K562 (cell line): Measurements from ENCODE around the gene RPL27A. TPM values are rescaled to one million over a fixed set of nuclear protein-coding genes. Genes with fewer than 3 reads are reported as not detected.

Experiments used
- ATAC-seq: fragments of 200-7000 bp; cut with Tn5 transposase; 3 replicates; pipeline ENCODE4 v1.9.1; 2020; ENCODE audit warnings: moderate library complexity
- BruUV-seq: library from RNA; stranded (reverse); fragments of 400-500 nt; replicated peaks from 2 replicates; lab custom pipeline; 2021; lab: Mats Ljungman, UMichigan
- CTCF ChIA-PET: fragments of 300-600 bp; formaldehyde crosslinking; extraction: SDS; loops from one replicate; lab custom pipeline; 2021; ENCODE audit warnings: low intra/inter-chr PET ratio; lab: Yijun Ruan, JAX
- POLR2A ChIA-PET: fragments of 300-600, 350-650 bp; sonication (Branson Sonifier 250); formaldehyde crosslinking; extraction: SDS; loops from one replicate; lab custom pipeline; 2021; ENCODE audit warnings: antibody characterized with exemption, inconsistent platforms; lab: Yijun Ruan, JAX
- DNase-seq, 4 experiments: peaks; one replicate each; pipeline versions ENCODE4 v3.0.0 to v3.0.0-alpha.2; 2011 to 2018; ENCODE audit warnings: low spot score in 3 of 4, mixed read lengths in 3 of 4; ENCODE audit errors: extremely low read depth in 1 of 4
- FAIRE-seq: peaks from 2 replicates; lab custom pipeline; 2011; peaks lifted over from hg19 to GRCh38; lab: Jason Lieb, UNC
- H2AFZ ChIP-seq: 2 replicates; pipeline ENCODE4 v1.6.0; 2011; ENCODE audit warnings: low read depth, low read length, control low read depth, inconsistent platforms
- H3K27ac ChIP-seq: fragments of 200-600 bp; 3 replicates; pipeline ENCODE4 v1.8.0; 2011; ENCODE audit warnings: low read depth, mild to moderate bottlenecking, control low read depth, inconsistent platforms, low read length, moderate library complexity, mixed read lengths; ENCODE audit errors: extremely low read depth
- H3K27me3 ChIP-seq, 2 experiments: fragments of 300-600 bp in 1 of 2; 2 replicates in 1 of 2; 3 replicates in 1 of 2; pipeline versions ENCODE4 v1.6.0 to v1.8.0; 2011; ENCODE audit warnings: inconsistent platforms in 2 of 2, low read length in 2 of 2, mild to moderate bottlenecking in 1 of 2, mixed read lengths in 1 of 2, moderate library complexity in 1 of 2; ENCODE audit not compliant: control insufficient read depth in 2 of 2, insufficient read depth in 2 of 2
- H3K36me3 ChIP-seq: fragments of 300-600 bp; 3 replicates; pipeline ENCODE4 v1.8.0; 2011; ENCODE audit warnings: mild to moderate bottlenecking, low read length, inconsistent platforms; ENCODE audit not compliant: control insufficient read depth, insufficient read depth
- H3K4me1 ChIP-seq, 2 experiments: fragments of 200-600 bp in 1 of 2; replicated peaks in 1 of 2; 2 replicates in 1 of 2; 3 replicates in 1 of 2; pipeline versions ENCODE4 v1.5.1 to v1.8.0; 2011; ENCODE audit warnings: inconsistent platforms in 2 of 2, low read length in 2 of 2, mild to moderate bottlenecking in 1 of 2, mixed read lengths in 1 of 2, moderate library complexity in 1 of 2; ENCODE audit not compliant: control insufficient read depth in 2 of 2, insufficient read depth in 2 of 2
- H3K4me2 ChIP-seq: 2 replicates; pipeline ENCODE4 v1.6.1; 2011; ENCODE audit warnings: low read length, control low read depth, inconsistent platforms, mixed read lengths; ENCODE audit not compliant: insufficient read depth
- H3K4me3 ChIP-seq: fragments of 200-600 bp; sonication (generic), shearing (Covaris generic); 2 replicates; pipeline ENCODE4 v1.5.1; 2016; ENCODE audit warnings: control low read depth, inconsistent platforms
- H3K79me2 ChIP-seq: fragments of 200-600 bp; 3 replicates; pipeline ENCODE4 v1.8.0; 2011; ENCODE audit warnings: low read length, inconsistent platforms; ENCODE audit not compliant: control insufficient read depth, insufficient read depth
- H3K9ac ChIP-seq, 2 experiments: 2 replicates each; pipeline versions ENCODE4 v1.6.0 to v1.6.1; 2011; ENCODE audit warnings: low read depth in 2 of 2, low read length in 2 of 2, control low read depth in 1 of 2, inconsistent platforms in 1 of 2, mild to moderate bottlenecking in 1 of 2, mixed read lengths in 1 of 2; ENCODE audit not compliant: insufficient read depth in 1 of 2
- H3K9me1 ChIP-seq: one replicate; pipeline ENCODE4 v1.6.0; 2011; ENCODE audit warnings: inconsistent platforms, mild to moderate bottlenecking, low read length, moderate library complexity; ENCODE audit not compliant: control insufficient read depth, insufficient read depth
- H3K9me3 ChIP-seq: replicated peaks from 2 replicates; pipeline ENCODE4 v1.5.1; 2011; ENCODE audit warnings: low read depth, low read length, inconsistent platforms; ENCODE audit not compliant: control insufficient read depth, insufficient read depth
- H4K20me1 ChIP-seq: replicated peaks from 2 replicates; pipeline ENCODE4 v1.6.1; 2011; ENCODE audit warnings: low read length, inconsistent platforms, mixed read lengths; ENCODE audit not compliant: control insufficient read depth, insufficient read depth
- MTF1 ChIP-seq: fragments of 250-450 bp; sonication (Bioruptor Pico); IDR thresholded peaks from 2 replicates; pipeline ENCODE4 v1.9.0; 2021; ENCODE audit warnings: moderate library complexity, mild to moderate bottlenecking, inconsistent platforms, borderline replicate concordance
- PKNOX1 ChIP-seq: fragments of 450-650 bp; IDR thresholded peaks from 2 replicates; pipeline ENCODE4 v1.6.1; 2016
- ZC3H11A ChIP-seq: IDR thresholded peaks from 2 replicates; pipeline ENCODE4 v1.6.1; 2012; ENCODE audit warnings: low read depth, low read length, improper control_type of control experiment
- WGBS: fragments of 100-300 bp; shearing (Covaris generic); methylation state at CpG from one replicate; pipeline ENCODE4 v1.1.6; 2016; ENCODE audit warnings: low coverage, mixed read lengths; ENCODE audit not compliant: insufficient coverage; ENCODE audit errors: missing lambda C conversion rate; 5-methylcytosine and 5-hydroxymethylcytosine counted together
- in situ Hi-C: fragments of 300-500 bp; cut with MboI; formaldehyde crosslinking; loops from 4 replicates; pipeline ENCODE4 v1.15.0; 2018; ENCODE audit warnings: inconsistent platforms, mixed read lengths
- intact Hi-C: fragments of 100-400 bp; cut with micrococcal nuclease; formaldehyde crosslinking; loops from 2 replicates; pipeline ENCODE4 v1.14.2; 2022
- polyA plus RNA-seq, 8 experiments: library from polyadenylated mRNA; depleted of rRNA in 4 of 8; stranded (reverse) in 5 of 8; unstranded in 3 of 8; fragments of >200 nt; fragmentation: Nextera tagmentation in 2 of 8; fragmentation: Illumina TruSeq in 1 of 8; extraction: Ambion mirVana in 2 of 8; extraction: Trizol in 1 of 8; gene quantifications; 2 replicates each; pipeline versions ENCODE4 v1.2.1 to v1.2.3, GENCODE V29; 2011 to 2014; ENCODE audit warnings: inconsistent platforms in 1 of 8, missing spikeins in 1 of 8
- total RNA-seq, 7 experiments: library from RNA; depleted of rRNA in 6 of 7; stranded (reverse); fragments of >200 nt in 6 of 7; fragmentation: Illumina TruSeq in 2 of 7; extraction: Trizol in 2 of 7; gene quantifications; 2 replicates each; pipeline versions ENCODE4 v1.2.1 to v1.2.3, GENCODE V29; 2011 to 2021; ENCODE audit warnings: low replicate concordance in 1 of 7

The RPL27A gene
- total and polyA plus RNA-seq, 9 of the 15 experiments (the other 6 are each of a cell fraction or from before 2014, with no cell fraction given): 790 to 4,241 (median 2,267) TPM

- DNase-seq: no peak
- H3K36me3 ChIP-seq: peaks cover 15% of the 10 kb centered on the region; the same call in 2 of the 3 replicates
- in situ Hi-C loops (no loop called here), intact Hi-C loops (no loop called here)
- BruUV-seq: no TSS peak
- ChIA-PET POLR2A (interaction anchor here (0.6 to 2.3 kb wide), 5 partner anchors 9 to 94 kb away, joined by 3 to 9 read pairs (median 4); partner anchors contain the start of gene RPL27A), CTCF (no interaction called here)
- no peak overlapping the region for H2AFZ ChIP-seq
- no peak for TF ChIP-seq ZC3H11A
- no peak for TF ChIP-seq MTF1 (CRISPR knock-in tag)
- TF ChIP-seq PKNOX1: peak; percentile 23; the same call in 1 of the 2 replicates
- H3K4me1 ChIP-seq: peaks cover 10 to 27% of the 10 kb centered on the region in 2 experiments
- peaks cover 0 to 6% of the 10 kb centered on the region in 2 experiments; a peak in 2 of 5 replicates for H3K27me3 ChIP-seq
- WGBS: 81% methylated on average over 7 of the region's 11 CpGs
- H3K9ac ChIP-seq: peak overlapping the region in 1 of 2 experiments; percentile 47; a peak in 1 of 4 replicates
- no peak overlapping the region for H3K4me2 ChIP-seq
- no peaks in the 10 kb centered on the region for H3K9me1 ChIP-seq
- no peak for FAIRE-seq
- H3K79me2 ChIP-seq: no peaks in the 10 kb centered on the region
- H3K4me3 ChIP-seq: no peak overlapping the region
- H3K27ac ChIP-seq: no peak overlapping the region
- no peaks in the 10 kb centered on the region for H3K9me3 ChIP-seq
- no peaks in the 10 kb centered on the region; the same call in 1 of the 2 replicates for H4K20me1 ChIP-seq
- no peak for ATAC-seq
Measured at GRCh38 chr11:8698917-8699441, 16.4 kb downstream of the RPL27A start.
